Prostate gland (tissue), 2 donors: ENCODE data around the gene NUBP2. TPM values are rescaled to one million over a fixed set of nuclear protein-coding genes. Genes with fewer than 3 reads are reported as not detected.

Source experiments
- DNase-seq: peaks from one replicate; pipeline ENCODE4 v3.0.0-alpha.2; 2019; ENCODE audit warnings: low spot score
- H3K27ac ChIP-seq, 2 donors: fragments of 200-600 bp; sonication (generic); 2 replicates each; pipeline ENCODE4 v1.5.1; 2017 to 2019
- H3K27me3 ChIP-seq: fragments of 200-600 bp; sonication (generic); replicated peaks from 2 replicates; pipeline ENCODE4 v1.5.1; 2019; ENCODE audit not compliant: insufficient read depth
- H3K36me3 ChIP-seq, 2 donors: fragments of 200-600 bp; sonication (generic); 1 replicate in 1 of 2; 2 replicates in 1 of 2; pipeline versions ENCODE4 v1.5.1 to v1.8.1; 2017 to 2019
- H3K4me1 ChIP-seq: fragments of 200-600 bp; sonication (generic); replicated peaks from 2 replicates; pipeline ENCODE4 v1.5.1; 2019
- H3K4me3 ChIP-seq, 2 donors: fragments of 200-600 bp; sonication (generic); 2 replicates each; pipeline ENCODE4 v1.5.1; 2017 to 2019
- H3K9me3 ChIP-seq: fragments of 200-600 bp; sonication (generic); 2 replicates; pipeline ENCODE4 v1.5.1; 2017
- CTCF ChIP-seq, 4 experiments: fragments of 200-600 bp in 2 of 4; fragments of 450-650 bp in 2 of 4; sonication (generic) in 2 of 4; IDR thresholded peaks; 1 replicate in 3 of 4; 2 replicates in 1 of 4; pipeline ENCODE4 v1.5.1; 2016 to 2019; ENCODE audit warnings: antibody characterized with exemption in 4 of 4, mild to moderate bottlenecking in 2 of 4, moderate library complexity in 2 of 4
- POLR2A ChIP-seq: fragments of 450-650 bp; IDR thresholded peaks from one replicate; pipeline ENCODE4 v1.6.1; 2016; ENCODE audit warnings: antibody characterized with exemption, mild to moderate bottlenecking
- POLR2AphosphoS5 ChIP-seq: sonication (generic); formaldehyde crosslinking; IDR thresholded peaks from one replicate; pipeline ENCODE4 v1.6.1; 2017; ENCODE audit warnings: antibody characterized with exemption
- WGBS: methylation state at CpG from one replicate; pipeline ENCODE4 v1.1.5; 2018; 5-methylcytosine and 5-hydroxymethylcytosine counted together
- intact Hi-C: fragments of 100-400 bp; cut with DNase I; formaldehyde crosslinking; loops from one replicate; pipeline ENCODE4 v1.14.2; 2022
- total RNA-seq, 2 donors: library from RNA; depleted of rRNA; stranded (reverse); fragments of >200 nt; gene quantifications; one replicate each; pipeline ENCODE4 v1.1.0, GENCODE V29; 2016

The NUBP2 gene
- total RNA-seq, 2 donors from 2014 or later, result 98.4 to 233 TPM

DNA sequence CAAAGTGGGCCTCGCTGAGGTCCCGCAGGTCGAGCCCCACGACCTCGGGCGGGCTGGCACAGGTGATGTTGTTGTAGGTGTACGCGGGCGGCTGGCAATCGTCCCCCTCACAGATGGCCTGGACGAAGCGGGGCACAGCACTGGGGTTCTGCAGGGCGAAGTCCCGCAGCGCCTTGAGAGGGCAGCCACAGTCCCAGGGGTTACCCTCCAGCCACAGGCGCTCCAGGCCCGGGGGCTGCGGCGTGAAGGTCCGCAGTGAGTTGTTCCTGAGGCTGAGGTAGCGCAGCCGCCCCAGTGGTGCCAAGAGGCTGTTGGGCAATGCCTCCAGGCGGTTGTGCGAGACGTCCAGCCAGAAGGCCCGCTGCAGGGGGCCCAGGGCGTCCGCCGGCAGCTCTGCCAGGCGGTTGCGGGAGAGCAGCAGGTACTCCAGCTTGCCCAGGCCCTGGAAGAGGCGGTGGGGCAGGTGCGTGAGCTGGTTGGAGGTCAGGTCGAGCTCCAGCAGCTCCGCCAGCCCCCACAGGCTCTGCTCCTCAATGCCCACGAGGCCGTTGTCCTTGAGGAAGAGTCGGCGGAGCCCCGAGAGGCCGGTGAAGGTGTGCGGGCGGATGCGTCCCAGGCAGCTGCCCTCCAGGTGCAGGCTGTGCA lies 8.0 kb downstream of the NUBP2 start:
- intact Hi-C loops, result no loop called here
- no peaks in the 10 kb centered on the region for H3K27me3 ChIP-seq
- 89% methylated on average over 36 of the region's 44 CpGs for WGBS
- H3K4me3 ChIP-seq, result no peak overlapping the region
- no peaks in the 10 kb centered on the region for H3K36me3 ChIP-seq
- TF ChIP-seq POLR2AphosphoS5, result no peak
- TF ChIP-seq CTCF (IDR thresholded peaks at IDR 0.05), result no peak
- TF ChIP-seq POLR2A, result no peak
- no peaks in the 10 kb centered on the region for H3K9me3 ChIP-seq
- H3K27ac ChIP-seq, result no peak overlapping the region
- DNase-seq, result peak; percentile 3
- H3K4me1 ChIP-seq, result no peaks in the 10 kb centered on the region

DNA sequence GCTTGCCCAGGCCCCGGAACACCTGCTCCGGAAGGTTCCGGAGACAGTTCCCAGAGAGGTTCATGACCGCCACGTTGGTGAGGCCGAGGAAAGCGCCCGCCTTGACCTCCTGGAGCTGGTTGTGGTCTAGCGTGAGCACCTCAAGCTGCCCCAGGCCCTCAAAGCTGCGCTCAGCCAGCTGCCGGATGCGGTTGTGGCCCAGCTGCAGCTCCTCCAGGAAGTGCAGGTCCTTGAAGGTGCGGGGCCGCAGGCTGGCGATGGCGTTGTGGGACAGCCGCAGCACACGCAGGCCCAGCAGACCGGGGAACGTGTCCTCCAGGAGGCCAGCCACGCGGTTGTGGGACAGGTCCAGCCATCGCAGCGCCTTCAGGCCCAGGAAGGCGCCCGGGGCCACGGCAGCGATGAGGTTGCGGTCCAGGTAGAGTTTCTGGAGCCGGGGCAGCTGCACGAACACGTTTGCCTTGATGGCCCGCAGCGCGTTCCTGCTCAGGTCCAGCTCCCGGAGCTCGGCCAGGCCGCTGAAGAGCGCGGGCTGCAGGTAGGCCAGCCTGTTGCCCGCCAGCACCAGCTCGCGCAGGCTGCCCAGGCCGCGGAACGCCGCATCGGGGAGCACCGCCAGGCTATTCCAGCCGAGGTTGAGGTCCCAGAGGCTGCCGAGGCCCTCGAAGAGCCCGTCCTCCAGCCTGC lies 8.6 kb downstream of the NUBP2 start:
- Histone ChIP-seq H3K9me3 (no peaks in the 10 kb centered on the region), H3K4me3 (no peak overlapping the region), H3K27me3 (no peaks in the 10 kb centered on the region), H3K27ac (no peak overlapping the region), H3K4me1 (no peaks in the 10 kb centered on the region), H3K36me3 (no peaks in the 10 kb centered on the region)
- TF ChIP-seq POLR2AphosphoS5 (no peak), CTCF (IDR thresholded peaks at IDR 0.05) (no peak), POLR2A (no peak)
- 94% methylated on average over 52 of the region's 53 CpGs for WGBS
- intact Hi-C loops, result no loop called here
- DNase-seq, result peak; percentile 3

- no peak for DNase-seq
- Histone ChIP-seq H3K27me3 (no peaks in the 10 kb centered on the region), H3K4me1 (no peaks in the 10 kb centered on the region), H3K4me3 (no peak overlapping the region), H3K27ac (no peak overlapping the region), H3K9me3 (no peaks in the 10 kb centered on the region), H3K36me3 (no peaks in the 10 kb centered on the region)
- intact Hi-C loops, result no loop called here
- 88% methylated on average over 47 of the region's 59 CpGs for WGBS
- TF ChIP-seq POLR2A (no peak), CTCF (IDR thresholded peaks at IDR 0.05) (no peak), POLR2AphosphoS5 (no peak)
Observed at GRCh38 chr16:1791943-1792812, 9.4 kb downstream of the NUBP2 start.

DNA sequence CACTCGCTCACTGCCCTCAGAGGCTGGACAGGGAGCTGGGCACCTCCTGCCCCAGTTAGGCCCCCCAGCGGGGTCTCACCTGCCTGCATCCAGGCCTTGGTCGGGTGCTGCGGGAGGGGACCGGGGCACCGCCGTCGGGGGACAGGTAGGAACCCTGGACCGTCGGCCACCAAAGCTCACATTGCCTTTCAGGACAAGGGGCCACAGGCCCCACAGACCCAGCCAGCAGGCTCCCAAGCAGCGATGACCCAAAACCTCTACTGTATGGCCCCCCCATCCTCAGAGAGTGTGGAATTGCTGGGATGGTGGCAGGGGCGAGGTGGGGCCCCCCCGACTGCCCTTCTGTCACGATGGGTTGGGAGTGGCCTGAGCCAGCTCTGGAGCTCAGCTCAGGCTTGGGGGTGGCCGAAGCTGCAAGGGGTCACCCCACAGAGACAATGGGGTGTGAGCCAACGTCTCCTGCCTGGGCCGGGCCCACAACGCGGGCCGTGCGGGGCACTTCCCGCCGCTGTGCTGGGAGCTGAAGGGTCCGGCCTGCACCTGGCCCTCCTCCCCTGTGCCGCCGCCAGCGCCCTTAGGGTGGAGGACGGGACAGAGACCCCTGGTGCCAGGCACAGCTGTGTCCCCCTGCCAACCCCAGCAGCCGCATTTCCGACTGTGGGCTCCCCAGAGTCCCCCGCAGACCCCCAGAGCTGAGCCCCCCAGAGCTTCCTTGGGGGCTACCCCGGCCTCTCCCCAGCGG lies 10.2 kb downstream of the NUBP2 start:
- DNase-seq, result no peak
- Histone ChIP-seq H3K4me1 (no peaks in the 10 kb centered on the region), H3K36me3 (no peaks in the 10 kb centered on the region), H3K27ac (no peak overlapping the region), H3K9me3 (no peaks in the 10 kb centered on the region), H3K4me3 (no peak overlapping the region), H3K27me3 (no peaks in the 10 kb centered on the region)
- 89% methylated on average over 12 of the region's 33 CpGs for WGBS
- intact Hi-C loops, result no loop called here
- TF ChIP-seq POLR2A, result no peak
- TF ChIP-seq POLR2AphosphoS5, result no peak
- no peak for TF ChIP-seq CTCF (IDR thresholded peaks at IDR 0.05)
